Sigmoid colon (tissue), 7 donors: Measurements from ENCODE around the gene FCHO2. TPM values are rescaled to one million over a fixed set of nuclear protein-coding genes. Genes with fewer than 3 reads are reported as not detected.

ENCODE experiments used
- DNase-seq: peaks from one replicate; pipeline ENCODE4 v3.0.0-alpha.2; 2019
- H3K27ac ChIP-seq, 4 donors: fragments of 200-600 bp; sonication (generic); one replicate each; pipeline ENCODE4 v1.5.1; 2016 to 2019; ENCODE audit warnings: mild to moderate bottlenecking in 1 of 4
- H3K27me3 ChIP-seq, 3 donors: fragments of 200-600 bp; sonication (generic); one replicate each; pipeline ENCODE4 v1.5.1; 2019; ENCODE audit warnings: mild to moderate bottlenecking in 1 of 3
- H3K36me3 ChIP-seq, 4 donors: fragments of 200-600 bp; sonication (generic); one replicate each; pipeline ENCODE4 v1.5.1; 2016 to 2019
- H3K4me1 ChIP-seq, 4 donors: fragments of 200-600 bp; sonication (generic); one replicate each; pipeline ENCODE4 v1.5.1; 2017 to 2019
- H3K4me3 ChIP-seq, 4 donors: fragments of 200-600 bp; sonication (generic); one replicate each; pipeline ENCODE4 v1.5.1; 2017 to 2019; ENCODE audit warnings: mild to moderate bottlenecking in 2 of 4, moderate library complexity in 1 of 4
- H3K9me3 ChIP-seq, 4 donors: fragments of 200-600 bp in 3 of 4; sonication (generic) in 3 of 4; one replicate each; pipeline versions ENCODE4 v1.5.1 to v1.6.1; 2013 to 2019
- EP300 ChIP-seq, 4 donors: sonication (generic); formaldehyde crosslinking; IDR thresholded peaks; one replicate each; pipeline ENCODE4 v1.6.1; 2017; ENCODE audit warnings: antibody characterized with exemption in 4 of 4
- POLR2A ChIP-seq, 2 donors: fragments of 450-650 bp; IDR thresholded peaks; one replicate each; pipeline ENCODE4 v1.6.1; 2016; ENCODE audit warnings: antibody characterized with exemption in 2 of 2, mild to moderate bottlenecking in 2 of 2, moderate library complexity in 2 of 2
- POLR2AphosphoS5 ChIP-seq, 4 donors: sonication (generic); formaldehyde crosslinking; IDR thresholded peaks; one replicate each; pipeline ENCODE4 v1.6.1; 2017; ENCODE audit warnings: antibody characterized with exemption in 4 of 4
- WGBS, 2 donors: extraction: QIAGEN DNeasy Blood & Tissue Kit; methylation state at CpG; one replicate each; pipeline ENCODE4 v1.1.7; 2013; 5-methylcytosine and 5-hydroxymethylcytosine counted together
- intact Hi-C: fragments of 100-400 bp; cut with DNase I; formaldehyde crosslinking; loops from one replicate; pipeline ENCODE4 v1.15.1; 2023
- polyA plus RNA-seq, 3 donors: library from polyadenylated mRNA; stranded (reverse); fragments of 200-250 nt; gene quantifications; one replicate each; pipeline ENCODE4 v1.2.3, GENCODE V29; 2013
- total RNA-seq, 4 donors: library from RNA; depleted of rRNA; stranded (reverse); fragments of >200 nt; gene quantifications; one replicate each; pipeline ENCODE4 v1.1.0, GENCODE V29; 2016
- TF ChIP-seq, protein P1 (sequence below), 4 experiments: fragments of 450-650 bp in 3 of 4; fragments of 200-600 bp in 1 of 4; IDR thresholded peaks; one replicate each; pipeline ENCODE4 v1.5.1; 2016 to 2019; ENCODE audit warnings: antibody characterized with exemption in 4 of 4, mild to moderate bottlenecking in 3 of 4, moderate library complexity in 2 of 4
- donor health status: healthy with polysubstance abuse.
- donor health status: Bipolar disorder and iron deficiency.
- donor health status: healthy.

Gene FCHO2
- total and polyA plus RNA-seq, 7 donors: 9.5 to 40.3 (median 36.0) TPM

DNA sequence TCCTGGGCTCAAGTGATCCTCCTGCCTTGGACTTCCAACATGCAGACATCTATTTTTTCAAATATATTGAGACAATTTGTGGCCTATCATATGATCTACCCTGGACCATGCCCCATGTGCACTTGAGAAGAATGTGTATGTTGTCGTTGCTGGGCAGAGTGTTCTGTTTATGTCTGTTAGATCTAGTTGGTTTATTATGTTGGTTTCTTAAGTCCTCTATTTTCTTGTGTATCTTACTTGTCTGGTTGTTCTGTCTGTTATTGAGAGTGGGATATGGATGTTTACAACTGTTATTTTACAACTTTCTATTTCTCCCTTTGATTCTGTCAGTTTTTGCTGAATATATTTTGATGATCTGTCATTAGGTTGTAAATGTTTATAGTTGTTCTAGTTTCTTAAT is 154.3 kb downstream of the FCHO2 start:
- Histone ChIP-seq H3K27me3 (no peaks in the 10 kb centered on the region), H3K27ac (no peak overlapping the region), H3K4me3 (no peak overlapping the region), H3K4me1 (no peaks in the 10 kb centered on the region), H3K9me3 (peaks cover 0 to 4% (median 0%) of the 10 kb centered on the region in 4 donors), H3K36me3 (no peaks in the 10 kb centered on the region)
- 45 to 63% methylated on average over 1 of the region's 1 CpG for WGBS, 2 donors
- no peak for DNase-seq
- no peak for TF ChIP-seq EP300 (IDR thresholded peaks at IDR 0.05)
- TF ChIP-seq POLR2A (IDR thresholded peaks at IDR 0.05): no peak
- intact Hi-C loops: no loop called here

DNA sequence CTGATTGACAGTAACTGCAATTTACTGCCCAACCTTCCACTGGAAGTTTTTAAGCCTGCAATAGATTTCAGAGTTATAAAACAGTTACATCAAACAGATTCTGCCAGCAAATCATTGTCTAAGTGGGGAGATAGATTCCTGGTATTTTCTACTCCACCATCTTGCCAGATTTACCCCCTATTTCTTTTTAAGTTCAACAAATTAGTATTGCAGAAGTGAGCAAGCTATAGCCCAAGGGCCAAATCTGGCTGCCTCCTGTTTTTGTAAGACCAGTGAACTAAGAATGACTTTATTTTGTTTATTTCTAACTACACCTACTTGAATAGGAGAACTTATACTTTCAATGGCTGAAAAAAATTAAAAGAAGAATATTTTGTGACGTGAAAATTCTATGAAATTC is 155.7 kb downstream of the FCHO2 start:
- intact Hi-C loops: no loop called here
- no peaks in the 10 kb centered on the region for H3K36me3 ChIP-seq
- 92 to 98% methylated on average over 1 of the region's 1 CpG for WGBS, 2 donors

DNA sequence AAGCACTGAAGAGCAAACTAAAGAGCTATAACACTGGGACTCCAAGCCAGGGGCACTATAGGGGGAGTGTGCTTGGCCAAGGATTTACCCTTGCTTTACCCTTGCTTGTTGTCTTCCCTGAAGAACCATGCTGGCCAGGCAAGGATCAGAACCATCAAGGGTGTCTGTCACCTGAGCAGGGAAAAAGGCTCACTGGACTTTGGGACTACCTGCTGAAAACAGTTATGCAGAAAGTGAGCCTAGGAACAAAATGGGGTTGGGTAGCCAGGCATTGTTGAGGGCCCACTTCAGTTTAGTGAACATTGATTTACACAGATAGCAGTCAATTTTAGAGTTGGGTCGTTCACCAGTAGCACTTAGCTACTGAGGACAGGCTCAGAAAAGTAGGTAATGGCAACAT is 156.5 kb downstream of the FCHO2 start:
- Histone ChIP-seq H3K4me1 (no peaks in the 10 kb centered on the region), H3K27me3 (no peaks in the 10 kb centered on the region), H3K27ac (no peak overlapping the region), H3K36me3 (no peaks in the 10 kb centered on the region), H3K9me3 (peaks cover 0 to 4% (median 0%) of the 10 kb centered on the region in 4 donors), H3K4me3 (no peak overlapping the region)
- no peak for DNase-seq
- 75 to 95% methylated on average over 1 of the region's 1 CpG for WGBS, 2 donors
- intact Hi-C loops: no loop called here
- no peak for TF ChIP-seq POLR2AphosphoS5 (IDR thresholded peaks at IDR 0.05)
- no peak for TF ChIP-seq EP300 (IDR thresholded peaks at IDR 0.05)
- TF ChIP-seq, protein P1, sequence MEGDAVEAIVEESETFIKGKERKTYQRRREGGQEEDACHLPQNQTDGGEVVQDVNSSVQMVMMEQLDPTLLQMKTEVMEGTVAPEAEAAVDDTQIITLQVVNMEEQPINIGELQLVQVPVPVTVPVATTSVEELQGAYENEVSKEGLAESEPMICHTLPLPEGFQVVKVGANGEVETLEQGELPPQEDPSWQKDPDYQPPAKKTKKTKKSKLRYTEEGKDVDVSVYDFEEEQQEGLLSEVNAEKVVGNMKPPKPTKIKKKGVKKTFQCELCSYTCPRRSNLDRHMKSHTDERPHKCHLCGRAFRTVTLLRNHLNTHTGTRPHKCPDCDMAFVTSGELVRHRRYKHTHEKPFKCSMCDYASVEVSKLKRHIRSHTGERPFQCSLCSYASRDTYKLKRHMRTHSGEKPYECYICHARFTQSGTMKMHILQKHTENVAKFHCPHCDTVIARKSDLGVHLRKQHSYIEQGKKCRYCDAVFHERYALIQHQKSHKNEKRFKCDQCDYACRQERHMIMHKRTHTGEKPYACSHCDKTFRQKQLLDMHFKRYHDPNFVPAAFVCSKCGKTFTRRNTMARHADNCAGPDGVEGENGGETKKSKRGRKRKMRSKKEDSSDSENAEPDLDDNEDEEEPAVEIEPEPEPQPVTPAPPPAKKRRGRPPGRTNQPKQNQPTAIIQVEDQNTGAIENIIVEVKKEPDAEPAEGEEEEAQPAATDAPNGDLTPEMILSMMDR (IDR thresholded peaks at IDR 0.05): no peak
- TF ChIP-seq POLR2A (IDR thresholded peaks at IDR 0.05): no peak

More for the DNA sequence above, 155.7 kb downstream of the FCHO2 start:
- H3K4me3 ChIP-seq: no peak overlapping the region
- no peak for DNase-seq
- H3K4me1 ChIP-seq: no peaks in the 10 kb centered on the region
- H3K9me3 ChIP-seq: peaks cover 0 to 4% (median 0%) of the 10 kb centered on the region in 4 donors
- H3K27ac ChIP-seq: no peak overlapping the region
- TF ChIP-seq, protein P1 (IDR thresholded peaks at IDR 0.05): no peak
- TF ChIP-seq POLR2A (IDR thresholded peaks at IDR 0.05) (no peak), POLR2AphosphoS5 (IDR thresholded peaks at IDR 0.05) (no peak), EP300 (IDR thresholded peaks at IDR 0.05) (no peak)
- H3K27me3 ChIP-seq: no peaks in the 10 kb centered on the region

DNA sequence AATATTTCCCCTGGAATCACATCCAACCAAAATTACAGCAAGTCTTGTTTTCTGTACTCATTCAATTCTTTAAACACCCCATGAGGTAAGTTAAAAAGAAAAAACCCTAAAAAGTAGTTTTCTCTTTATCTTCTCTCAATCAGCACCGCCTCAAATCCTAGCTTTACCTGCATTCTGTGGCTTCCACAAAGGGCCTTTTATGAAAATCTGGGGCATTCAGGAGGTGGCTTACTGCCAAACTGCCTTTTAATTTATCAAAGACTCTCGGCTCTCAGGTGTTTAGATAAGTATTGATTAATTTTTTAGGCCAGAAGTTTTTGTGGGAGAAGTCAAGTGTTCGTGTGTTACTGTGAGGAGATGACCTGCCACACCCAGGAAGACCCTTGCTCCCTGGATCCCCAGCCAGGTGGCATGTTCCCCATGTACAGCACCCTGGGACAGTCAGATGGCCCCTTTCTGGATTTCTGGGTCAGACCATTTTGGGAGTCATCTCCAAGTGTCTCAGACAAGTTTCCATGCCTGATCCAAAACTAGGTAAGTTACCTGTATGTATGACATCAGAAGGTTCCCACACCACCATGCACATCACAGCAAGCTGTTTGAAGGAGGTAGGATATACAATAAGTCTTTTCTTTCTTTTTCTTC is 158.3 kb downstream of the FCHO2 start:
- no peaks in the 10 kb centered on the region for H3K4me1 ChIP-seq
- intact Hi-C loops: no loop called here
- no peak overlapping the region for H3K4me3 ChIP-seq
- no peak for DNase-seq
- TF ChIP-seq, protein P1 (IDR thresholded peaks at IDR 0.05): no peak
- TF ChIP-seq EP300 (IDR thresholded peaks at IDR 0.05): no peak
- no peak for TF ChIP-seq POLR2AphosphoS5 (IDR thresholded peaks at IDR 0.05)
- no peak for TF ChIP-seq POLR2A (IDR thresholded peaks at IDR 0.05)
- H3K9me3 ChIP-seq: no peaks in the 10 kb centered on the region
- no peak overlapping the region for H3K27ac ChIP-seq
- H3K36me3 ChIP-seq: no peaks in the 10 kb centered on the region
- WGBS, 2 donors: 16 to 63% methylated on average over 3 of the region's 3 CpGs
- no peaks in the 10 kb centered on the region for H3K27me3 ChIP-seq

DNA sequence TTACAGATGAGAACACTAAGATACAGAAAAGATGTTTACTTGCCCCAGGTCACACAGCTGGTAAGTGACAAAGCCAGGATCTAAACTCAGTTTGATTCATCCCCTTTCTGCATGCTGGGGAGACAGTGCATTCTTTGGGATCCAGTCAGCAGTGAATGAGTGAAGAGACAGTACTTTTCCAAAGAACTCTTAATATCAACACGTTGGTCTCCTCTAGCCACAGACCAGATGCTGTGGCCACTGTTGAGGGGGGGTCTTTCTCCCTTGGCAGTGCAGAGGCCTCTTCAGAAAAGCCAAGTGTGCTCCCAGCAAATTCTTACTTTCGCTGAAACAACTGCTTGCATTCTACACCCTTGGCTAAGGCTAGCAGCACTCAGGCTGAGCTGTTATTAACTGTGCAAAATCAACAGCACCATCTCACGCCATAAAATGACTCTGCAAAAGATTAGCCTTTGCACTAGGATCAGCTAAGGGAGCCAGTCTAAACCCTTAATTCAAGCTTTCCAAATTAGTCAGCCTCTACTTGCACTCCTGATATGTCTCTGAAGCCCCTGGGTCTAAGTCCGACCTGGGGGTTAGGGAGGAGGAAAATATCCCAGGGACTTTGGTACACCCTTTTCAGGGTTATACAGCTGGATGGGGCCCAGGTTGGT is 159.7 kb downstream of the FCHO2 start:
- Histone ChIP-seq H3K27me3 (peaks cover 5 to 12% (median 12%) of the 10 kb centered on the region in 3 donors), H3K9me3 (no peaks in the 10 kb centered on the region), H3K4me3 (no peak overlapping the region), H3K27ac (no peak overlapping the region), H3K4me1 (peaks cover 0 to 8% (median 7%) of the 10 kb centered on the region in 4 donors), H3K36me3 (no peaks in the 10 kb centered on the region)
- WGBS, 2 donors: 11 to 50% methylated on average over 4 of the region's 4 CpGs
- TF ChIP-seq EP300 (IDR thresholded peaks at IDR 0.05): no peak
- TF ChIP-seq, protein P1 (IDR thresholded peaks at IDR 0.05): no peak
- no peak for TF ChIP-seq POLR2A (IDR thresholded peaks at IDR 0.05)
- no peak for TF ChIP-seq POLR2AphosphoS5 (IDR thresholded peaks at IDR 0.05)
- no peak for DNase-seq
- intact Hi-C loops: no loop called here
